Neural cell (in vitro differentiated cells): ENCODE results near the gene PKNOX2.
"Not testable (repeated sequence)": the region's sequence is repeated elsewhere in the genome, so short reads cannot be mapped to it uniquely, and the experiment has no call there.

Experiments used
- CTCF ChIP-seq: fragments of 450-650 bp; IDR thresholded peaks from 2 replicates; pipeline ENCODE4 v1.5.1; 2014; ENCODE audit warnings: antibody characterized with exemption, mild to moderate bottlenecking, moderate library complexity; ENCODE audit not compliant: poor library complexity, severe bottlenecking
- EP300 ChIP-seq: fragments of 450-650 bp; conservative IDR thresholded peaks from 2 replicates; pipeline ENCODE4 v1.6.1; 2014; ENCODE audit warnings: antibody characterized with exemption, mild to moderate bottlenecking, moderate library complexity; ENCODE audit not compliant: poor library complexity, severe bottlenecking
- EZH2 ChIP-seq: fragments of 200-600, 300-800 bp; shearing (Covaris generic), sonication (generic); IDR thresholded peaks from 2 replicates; pipeline ENCODE4 v1.6.1; 2014; ENCODE audit warnings: antibody characterized with exemption, low read length, borderline replicate concordance, mild to moderate bottlenecking; ENCODE audit not compliant: insufficient read depth, poor library complexity, severe bottlenecking
- POLR2AphosphoS5 ChIP-seq: IDR thresholded peaks from 2 replicates; pipeline ENCODE4 v1.6.1; 2012
- RAD21 ChIP-seq: fragments of 450-650 bp; conservative IDR thresholded peaks from 2 replicates; pipeline ENCODE4 v1.6.1; 2014; ENCODE audit warnings: antibody characterized with exemption, mild to moderate bottlenecking, moderate library complexity
- SMC3 ChIP-seq: fragments of 450-650 bp; conservative IDR thresholded peaks from 2 replicates; pipeline ENCODE4 v1.6.1; 2014; ENCODE audit warnings: antibody characterized with exemption, mild to moderate bottlenecking, moderate library complexity; ENCODE audit not compliant: poor library complexity
- TAF1 ChIP-seq: IDR thresholded peaks from 2 replicates; pipeline ENCODE4 v1.6.1; 2012; ENCODE audit warnings: low read depth
- TF ChIP-seq, protein P1 (sequence below): IDR thresholded peaks from 2 replicates; pipeline ENCODE4 v1.6.1; 2012; ENCODE audit warnings: borderline replicate concordance

- TF ChIP-seq CTCF, TAF1, EP300, EZH2, POLR2AphosphoS5, RAD21, SMC3: not testable (repeated sequence)
- TF ChIP-seq, protein P1, sequence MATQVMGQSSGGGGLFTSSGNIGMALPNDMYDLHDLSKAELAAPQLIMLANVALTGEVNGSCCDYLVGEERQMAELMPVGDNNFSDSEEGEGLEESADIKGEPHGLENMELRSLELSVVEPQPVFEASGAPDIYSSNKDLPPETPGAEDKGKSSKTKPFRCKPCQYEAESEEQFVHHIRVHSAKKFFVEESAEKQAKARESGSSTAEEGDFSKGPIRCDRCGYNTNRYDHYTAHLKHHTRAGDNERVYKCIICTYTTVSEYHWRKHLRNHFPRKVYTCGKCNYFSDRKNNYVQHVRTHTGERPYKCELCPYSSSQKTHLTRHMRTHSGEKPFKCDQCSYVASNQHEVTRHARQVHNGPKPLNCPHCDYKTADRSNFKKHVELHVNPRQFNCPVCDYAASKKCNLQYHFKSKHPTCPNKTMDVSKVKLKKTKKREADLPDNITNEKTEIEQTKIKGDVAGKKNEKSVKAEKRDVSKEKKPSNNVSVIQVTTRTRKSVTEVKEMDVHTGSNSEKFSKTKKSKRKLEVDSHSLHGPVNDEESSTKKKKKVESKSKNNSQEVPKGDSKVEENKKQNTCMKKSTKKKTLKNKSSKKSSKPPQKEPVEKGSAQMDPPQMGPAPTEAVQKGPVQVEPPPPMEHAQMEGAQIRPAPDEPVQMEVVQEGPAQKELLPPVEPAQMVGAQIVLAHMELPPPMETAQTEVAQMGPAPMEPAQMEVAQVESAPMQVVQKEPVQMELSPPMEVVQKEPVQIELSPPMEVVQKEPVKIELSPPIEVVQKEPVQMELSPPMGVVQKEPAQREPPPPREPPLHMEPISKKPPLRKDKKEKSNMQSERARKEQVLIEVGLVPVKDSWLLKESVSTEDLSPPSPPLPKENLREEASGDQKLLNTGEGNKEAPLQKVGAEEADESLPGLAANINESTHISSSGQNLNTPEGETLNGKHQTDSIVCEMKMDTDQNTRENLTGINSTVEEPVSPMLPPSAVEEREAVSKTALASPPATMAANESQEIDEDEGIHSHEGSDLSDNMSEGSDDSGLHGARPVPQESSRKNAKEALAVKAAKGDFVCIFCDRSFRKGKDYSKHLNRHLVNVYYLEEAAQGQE: not testable (repeated sequence)
These were observed 58.6 kb downstream of the PKNOX2 start for GRCh38 chr11:125223161-125223560.
